DND-41 (cell line): ENCODE results near the gene PAMR1.

ENCODE experiments used
- ATAC-seq: fragments of 200-7000 bp; cut with Tn5 transposase; 3 replicates; pipeline ENCODE4 v1.9.1; 2021; ENCODE audit warnings: low read depth; ENCODE audit not compliant: insufficient read depth
- DNase-seq: peaks from one replicate; pipeline ENCODE4 v3.0.0-alpha.2; 2020
- H2AFZ ChIP-seq: 2 replicates; pipeline ENCODE4 v1.6.0; 2012; ENCODE audit warnings: low read depth, low read length
- H3K27ac ChIP-seq: 2 replicates; pipeline ENCODE4 v1.5.1; 2012; ENCODE audit warnings: low read length, inconsistent platforms
- H3K27me3 ChIP-seq: fragments of 200-600 bp; sonication (generic); 2 replicates; pipeline ENCODE4 v1.6.0; 2012; ENCODE audit warnings: low read length, mild to moderate bottlenecking, inconsistent platforms; ENCODE audit not compliant: insufficient read depth, poor library complexity
- H3K36me3 ChIP-seq: 2 replicates; pipeline ENCODE4 v1.5.1; 2012; ENCODE audit warnings: low read length, inconsistent platforms; ENCODE audit not compliant: insufficient read depth
- H3K4me1 ChIP-seq: 2 replicates; pipeline ENCODE4 v1.5.1; 2012; ENCODE audit warnings: mild to moderate bottlenecking, low read length; ENCODE audit not compliant: insufficient read depth
- H3K4me2 ChIP-seq: 2 replicates; pipeline ENCODE4 v1.6.0; 2012; ENCODE audit warnings: mild to moderate bottlenecking, moderate library complexity, low read length, inconsistent platforms; ENCODE audit not compliant: insufficient read depth
- H3K4me3 ChIP-seq, 2 experiments: fragments of 200-600 bp in 1 of 2; shearing (Covaris generic) in 1 of 2; 2 replicates each; pipeline ENCODE4 v1.5.1; 2012 to 2016; ENCODE audit warnings: inconsistent platforms in 2 of 2, low read length in 2 of 2, mild to moderate bottlenecking in 2 of 2, low read depth in 1 of 2, moderate library complexity in 1 of 2
- H3K79me2 ChIP-seq: 2 replicates; pipeline ENCODE4 v1.6.0; 2012; ENCODE audit warnings: low read length, inconsistent platforms; ENCODE audit not compliant: insufficient read depth
- H3K9ac ChIP-seq: 2 replicates; pipeline ENCODE4 v1.6.0; 2012; ENCODE audit warnings: low read depth, mild to moderate bottlenecking, inconsistent platforms, low read length, moderate library complexity
- H3K9me3 ChIP-seq: 2 replicates; pipeline ENCODE4 v1.5.1; 2012; ENCODE audit warnings: low read length, moderate library complexity, mild to moderate bottlenecking, inconsistent platforms; ENCODE audit not compliant: insufficient read depth, severe bottlenecking
- H4K20me1 ChIP-seq: 2 replicates; pipeline ENCODE4 v1.6.0; 2012; ENCODE audit warnings: low read length; ENCODE audit not compliant: insufficient read depth
- EZH2 ChIP-seq: IDR thresholded peaks from 3 replicates; pipeline ENCODE4 v1.6.1; 2012; ENCODE audit warnings: borderline replicate concordance, low read depth, mild to moderate bottlenecking, moderate library complexity, low read length, inconsistent platforms; ENCODE audit not compliant: severe bottlenecking
- TF ChIP-seq, protein P1 (sequence below): IDR thresholded peaks from 2 replicates; pipeline ENCODE4 v1.5.1; 2012; ENCODE audit warnings: borderline replicate concordance, low read length, moderate library complexity, mild to moderate bottlenecking; ENCODE audit not compliant: poor library complexity, severe bottlenecking; ENCODE audit errors: extremely low read depth

PAMR1 gene

DNA sequence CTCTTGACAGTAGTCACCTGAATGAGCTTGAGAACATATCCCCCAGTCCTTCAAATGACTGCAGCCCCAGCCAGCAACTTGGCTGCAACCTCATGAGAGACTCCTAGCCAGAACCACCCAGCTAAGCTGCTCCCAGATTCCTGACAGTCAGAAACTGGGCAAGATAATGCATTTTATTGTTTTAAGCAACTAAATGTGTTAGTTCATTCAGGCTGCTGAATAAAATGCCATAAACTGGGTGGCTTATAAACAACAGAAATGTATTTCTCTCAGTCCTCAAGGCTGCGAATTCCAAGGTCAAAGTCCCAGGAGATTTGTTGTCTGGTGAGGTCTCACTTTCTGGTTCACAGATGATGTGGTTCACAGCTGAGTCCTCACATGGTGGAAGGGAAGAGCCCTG lies 5.8 kb upstream of the PAMR1 start:
- no peaks in the 10 kb centered on the region for H3K4me1 ChIP-seq
- ATAC-seq (no peak), DNase-seq (no peak)
- H3K4me2 ChIP-seq, result no peak overlapping the region
- no peaks in the 10 kb centered on the region for H3K36me3 ChIP-seq
- no peaks in the 10 kb centered on the region for H3K79me2 ChIP-seq
- H3K9me3 ChIP-seq, result no peaks in the 10 kb centered on the region
- H3K27ac ChIP-seq, result no peak overlapping the region
- no peak overlapping the region for H3K4me3 ChIP-seq
- H2AFZ ChIP-seq, result no peak overlapping the region
- no peaks in the 10 kb centered on the region for H4K20me1 ChIP-seq
- H3K9ac ChIP-seq, result no peak overlapping the region
- TF ChIP-seq, protein P1, sequence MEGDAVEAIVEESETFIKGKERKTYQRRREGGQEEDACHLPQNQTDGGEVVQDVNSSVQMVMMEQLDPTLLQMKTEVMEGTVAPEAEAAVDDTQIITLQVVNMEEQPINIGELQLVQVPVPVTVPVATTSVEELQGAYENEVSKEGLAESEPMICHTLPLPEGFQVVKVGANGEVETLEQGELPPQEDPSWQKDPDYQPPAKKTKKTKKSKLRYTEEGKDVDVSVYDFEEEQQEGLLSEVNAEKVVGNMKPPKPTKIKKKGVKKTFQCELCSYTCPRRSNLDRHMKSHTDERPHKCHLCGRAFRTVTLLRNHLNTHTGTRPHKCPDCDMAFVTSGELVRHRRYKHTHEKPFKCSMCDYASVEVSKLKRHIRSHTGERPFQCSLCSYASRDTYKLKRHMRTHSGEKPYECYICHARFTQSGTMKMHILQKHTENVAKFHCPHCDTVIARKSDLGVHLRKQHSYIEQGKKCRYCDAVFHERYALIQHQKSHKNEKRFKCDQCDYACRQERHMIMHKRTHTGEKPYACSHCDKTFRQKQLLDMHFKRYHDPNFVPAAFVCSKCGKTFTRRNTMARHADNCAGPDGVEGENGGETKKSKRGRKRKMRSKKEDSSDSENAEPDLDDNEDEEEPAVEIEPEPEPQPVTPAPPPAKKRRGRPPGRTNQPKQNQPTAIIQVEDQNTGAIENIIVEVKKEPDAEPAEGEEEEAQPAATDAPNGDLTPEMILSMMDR, result no peak
- no peak for TF ChIP-seq EZH2
- H3K27me3 ChIP-seq, result peaks cover 5% of the 10 kb centered on the region

- Histone ChIP-seq H2AFZ (no peak overlapping the region), H3K4me2 (no peak overlapping the region), H3K4me1 (no peaks in the 10 kb centered on the region), H3K36me3 (no peaks in the 10 kb centered on the region), H4K20me1 (no peaks in the 10 kb centered on the region), H3K9ac (no peak overlapping the region), H3K27me3 (peaks cover 5% of the 10 kb centered on the region), H3K79me2 (no peaks in the 10 kb centered on the region), H3K4me3 (no peak overlapping the region), H3K9me3 (no peaks in the 10 kb centered on the region), H3K27ac (no peak overlapping the region)
- DNase-seq (no peak), ATAC-seq (no peak)
- TF ChIP-seq, protein P1, result no peak
- no peak for TF ChIP-seq EZH2
These were observed 4.6 kb upstream of the PAMR1 start for GRCh38 chr11:35529971-35530495.

- Histone ChIP-seq H3K27ac (no peak overlapping the region), H3K27me3 (peaks cover 10% of the 10 kb centered on the region), H3K4me2 (no peak overlapping the region), H3K4me3 (no peak overlapping the region), H3K9ac (no peak overlapping the region), H3K9me3 (no peaks in the 10 kb centered on the region), H2AFZ (no peak overlapping the region), H3K36me3 (no peaks in the 10 kb centered on the region), H3K79me2 (no peaks in the 10 kb centered on the region), H3K4me1 (no peaks in the 10 kb centered on the region), H4K20me1 (no peaks in the 10 kb centered on the region)
- TF ChIP-seq, protein P1, result no peak
- DNase-seq, result no peak
- ATAC-seq, result no peak
These were observed 965 bp upstream of the PAMR1 start for GRCh38 chr11:35526370-35526792.

DNA sequence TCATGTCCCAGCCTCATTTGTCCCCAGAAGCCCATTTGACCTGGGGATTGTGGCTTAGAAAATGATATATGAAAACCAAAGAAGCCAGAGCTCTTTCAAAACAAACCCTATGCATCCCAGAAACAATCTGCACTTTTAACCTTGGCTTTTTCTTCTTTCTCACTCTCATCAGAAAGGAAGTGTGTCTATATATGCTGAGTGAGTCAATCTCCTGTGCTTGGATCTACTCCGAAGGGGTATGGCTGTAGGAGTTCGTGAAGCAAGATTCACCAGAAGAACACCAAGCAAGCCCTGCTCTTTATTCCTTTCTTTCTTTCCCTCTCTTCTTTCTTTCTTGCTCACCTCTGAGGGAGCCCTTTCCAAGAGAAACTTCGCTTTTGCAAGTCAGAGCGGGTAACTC lies 636 bp downstream of the PAMR1 start:
- H3K4me2 ChIP-seq, result no peak overlapping the region
- H3K27me3 ChIP-seq, result peaks cover 17% of the 10 kb centered on the region
- no peaks in the 10 kb centered on the region for H4K20me1 ChIP-seq
- no peaks in the 10 kb centered on the region for H3K9me3 ChIP-seq
- H3K36me3 ChIP-seq, result no peaks in the 10 kb centered on the region
- ATAC-seq, result no peak
- H3K4me3 ChIP-seq, result no peak overlapping the region
- no peak for TF ChIP-seq EZH2
- TF ChIP-seq, protein P1, result no peak
- no peak overlapping the region for H2AFZ ChIP-seq
- no peaks in the 10 kb centered on the region for H3K79me2 ChIP-seq
- no peak overlapping the region for H3K9ac ChIP-seq
- H3K4me1 ChIP-seq, result no peaks in the 10 kb centered on the region
- no peak for DNase-seq
- no peak overlapping the region for H3K27ac ChIP-seq
